ENCODE data around the gene LRP3. TPM values are rescaled to one million over a fixed set of nuclear protein-coding genes. Genes with fewer than 3 reads are reported as not detected.

The LRP3 gene
- total RNA-seq, 1 experiment from 2014 or later: 39.4 TPM

DNA sequence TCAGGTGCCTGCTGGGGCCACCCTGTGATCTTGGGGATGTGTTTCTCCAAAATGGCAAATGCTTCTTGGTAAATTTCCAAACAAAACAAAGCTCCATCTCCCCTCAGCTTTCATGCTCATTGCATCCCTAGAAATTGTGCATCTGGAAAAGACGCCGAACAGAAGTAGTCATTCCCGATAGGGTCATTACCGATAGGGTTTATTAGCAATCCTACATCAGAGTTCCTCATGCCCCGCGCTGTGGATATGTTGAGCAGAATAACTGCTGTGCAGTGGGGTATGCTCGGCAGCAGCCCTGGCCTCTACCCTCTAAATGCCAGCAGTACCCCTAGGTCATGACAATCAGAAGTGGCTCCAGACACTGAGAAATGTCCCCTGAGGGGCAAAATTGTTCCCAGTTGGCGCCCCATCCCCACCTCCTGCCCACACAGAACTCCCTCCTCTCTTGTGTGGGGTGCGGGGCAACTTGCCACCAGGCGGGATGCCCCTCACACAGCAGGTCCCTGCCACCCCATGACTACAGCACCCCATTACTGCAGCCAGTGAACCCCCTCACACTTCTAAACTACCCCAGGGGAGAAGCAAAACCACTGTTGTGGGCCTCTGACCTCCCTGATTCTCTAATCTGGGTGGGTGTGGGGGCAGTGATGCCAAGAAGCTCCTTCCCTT lies 44.5 kb downstream of the LRP3 start:
- Histone ChIP-seq H3K4me1 (ENCODE audit: insufficient read depth, low read length, poor library complexity, severe bottlenecking) (no peaks in the 10 kb centered on the region), H3K27me3 (replicated peaks; ENCODE audit: insufficient read depth, low read depth, low read length, poor library complexity) (no peaks in the 10 kb centered on the region), H3K36me3 (ENCODE audit: insufficient read depth, low read length, poor library complexity, severe bottlenecking) (no peaks in the 10 kb centered on the region), H3K4me3 (ENCODE audit: low read depth, low read length, poor library complexity, severe bottlenecking) (no peak overlapping the region), H3K27ac (ENCODE audit: low read depth, low read length, poor library complexity, severe bottlenecking) (no peak overlapping the region), H3K9me3 (ENCODE audit: low read depth, low read length, poor library complexity, severe bottlenecking) (no peaks in the 10 kb centered on the region)
- POLR2A ChIA-PET (ENCODE audit: low non-redundant PET): no interaction called here
- DNase-seq (ENCODE audit: low spot score): no peak
- CTCF ChIA-PET: no interaction called here
- TF ChIP-seq, protein P1, sequence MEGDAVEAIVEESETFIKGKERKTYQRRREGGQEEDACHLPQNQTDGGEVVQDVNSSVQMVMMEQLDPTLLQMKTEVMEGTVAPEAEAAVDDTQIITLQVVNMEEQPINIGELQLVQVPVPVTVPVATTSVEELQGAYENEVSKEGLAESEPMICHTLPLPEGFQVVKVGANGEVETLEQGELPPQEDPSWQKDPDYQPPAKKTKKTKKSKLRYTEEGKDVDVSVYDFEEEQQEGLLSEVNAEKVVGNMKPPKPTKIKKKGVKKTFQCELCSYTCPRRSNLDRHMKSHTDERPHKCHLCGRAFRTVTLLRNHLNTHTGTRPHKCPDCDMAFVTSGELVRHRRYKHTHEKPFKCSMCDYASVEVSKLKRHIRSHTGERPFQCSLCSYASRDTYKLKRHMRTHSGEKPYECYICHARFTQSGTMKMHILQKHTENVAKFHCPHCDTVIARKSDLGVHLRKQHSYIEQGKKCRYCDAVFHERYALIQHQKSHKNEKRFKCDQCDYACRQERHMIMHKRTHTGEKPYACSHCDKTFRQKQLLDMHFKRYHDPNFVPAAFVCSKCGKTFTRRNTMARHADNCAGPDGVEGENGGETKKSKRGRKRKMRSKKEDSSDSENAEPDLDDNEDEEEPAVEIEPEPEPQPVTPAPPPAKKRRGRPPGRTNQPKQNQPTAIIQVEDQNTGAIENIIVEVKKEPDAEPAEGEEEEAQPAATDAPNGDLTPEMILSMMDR (conservative IDR thresholded peaks at IDR 0.05; ENCODE audit: low read depth, low read length): no peak
- no peak for TF ChIP-seq EZH2 (IDR thresholded peaks at IDR 0.05; ENCODE audit: borderline replicate concordance, low read depth, low read length, poor library complexity, severe bottlenecking)
- no TSS peak for BruUV-seq (replicated peaks)
- intact Hi-C loops (cut with micrococcal nuclease; ENCODE audit: unreplicated experiment): no loop called here

DNA sequence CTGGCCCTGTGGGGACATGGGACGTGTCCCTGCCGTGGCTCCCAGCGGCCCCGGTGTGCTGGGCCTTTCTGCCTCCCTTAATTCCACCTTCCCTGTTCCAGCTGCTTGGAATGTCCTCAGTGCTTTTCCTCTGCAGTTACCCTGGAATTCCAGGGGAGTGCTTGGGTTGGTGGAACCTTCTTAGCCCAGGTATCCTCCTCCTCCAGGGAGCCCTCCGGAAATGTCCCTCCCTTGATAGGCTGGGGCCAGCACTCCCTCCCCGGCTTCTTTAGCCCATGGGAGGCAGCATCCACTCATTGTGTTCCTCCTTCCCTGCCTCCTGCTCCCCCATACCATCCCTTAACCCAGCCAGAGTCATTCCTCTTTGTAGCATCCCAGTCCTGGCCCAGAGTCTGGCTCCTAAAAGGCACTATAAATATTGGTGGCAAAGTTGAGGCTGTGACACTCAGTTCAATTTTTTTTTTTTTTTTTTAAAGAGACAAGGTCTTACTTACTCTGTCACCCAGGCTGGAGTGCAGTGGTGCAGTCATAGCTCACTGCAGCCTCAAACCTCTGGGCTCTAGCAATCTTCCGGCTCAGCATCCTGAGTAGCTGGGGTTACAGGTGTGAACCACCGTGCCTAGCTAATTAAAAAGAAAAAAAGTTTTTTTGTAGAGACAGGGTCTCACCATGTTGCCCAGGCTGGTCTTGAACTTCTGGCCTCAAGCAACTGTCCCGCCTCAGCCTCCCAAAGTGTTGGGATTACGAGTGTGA lies 45.3 kb downstream of the LRP3 start:
- DNase-seq (ENCODE audit: low spot score): no peak
- ChIA-PET POLR2A (ENCODE audit: low non-redundant PET) (no interaction called here), CTCF (interaction anchor here (0.6 to 0.7 kb wide), 2 partner anchors 25 to 1053 kb away, joined by 3 to 6 read pairs; no protein-coding TSS in a partner anchor)
- Histone ChIP-seq H3K36me3 (ENCODE audit: insufficient read depth, low read length, poor library complexity, severe bottlenecking) (no peaks in the 10 kb centered on the region), H3K4me3 (ENCODE audit: low read depth, low read length, poor library complexity, severe bottlenecking) (no peak overlapping the region), H3K27me3 (replicated peaks; ENCODE audit: insufficient read depth, low read depth, low read length, poor library complexity) (no peaks in the 10 kb centered on the region), H3K27ac (ENCODE audit: low read depth, low read length, poor library complexity, severe bottlenecking) (no peak overlapping the region), H3K4me1 (ENCODE audit: insufficient read depth, low read length, poor library complexity, severe bottlenecking) (no peaks in the 10 kb centered on the region), H3K9me3 (ENCODE audit: low read depth, low read length, poor library complexity, severe bottlenecking) (no peaks in the 10 kb centered on the region)
- TF ChIP-seq EZH2 (IDR thresholded peaks at IDR 0.05; ENCODE audit: borderline replicate concordance, low read depth, low read length, poor library complexity, severe bottlenecking): no peak
- TF ChIP-seq, protein P1 (conservative IDR thresholded peaks at IDR 0.05; ENCODE audit: low read depth, low read length): no peak
- intact Hi-C loops (cut with micrococcal nuclease; ENCODE audit: unreplicated experiment): no loop called here
- BruUV-seq (replicated peaks): no TSS peak

DNA sequence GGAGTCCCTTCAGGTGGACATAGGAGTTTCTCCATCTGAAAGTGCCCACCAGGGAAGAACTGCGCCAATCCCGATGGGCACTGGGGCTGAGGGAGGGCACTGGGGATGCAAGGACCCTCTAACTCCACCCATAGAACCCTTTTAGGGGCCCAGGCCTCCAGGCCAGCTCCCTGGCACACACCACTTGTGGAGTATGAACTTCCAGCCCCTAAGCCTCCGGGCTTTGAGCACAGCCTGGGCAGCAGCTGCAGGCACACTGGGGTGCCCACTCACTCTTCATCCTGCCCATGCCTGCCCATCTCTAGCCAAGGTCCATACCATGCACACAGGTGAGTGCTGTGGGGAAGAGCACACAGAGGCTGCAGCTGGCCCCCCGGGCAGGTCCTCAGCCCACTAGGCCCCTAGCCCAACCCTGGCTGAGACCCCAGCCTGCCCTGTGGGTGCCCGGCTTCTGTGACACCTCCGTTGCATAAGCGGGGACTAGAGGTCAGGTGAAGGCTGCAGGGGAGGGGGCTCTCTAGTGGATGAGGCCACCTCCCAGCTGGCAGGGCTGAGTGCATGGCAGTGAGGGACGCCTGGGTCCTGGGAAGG lies 46.1 kb downstream of the LRP3 start:
- H3K9me3 ChIP-seq (ENCODE audit: low read depth, low read length, poor library complexity, severe bottlenecking): no peaks in the 10 kb centered on the region
- no peak overlapping the region for H3K27ac ChIP-seq (ENCODE audit: low read depth, low read length, poor library complexity, severe bottlenecking)
- POLR2A ChIA-PET (ENCODE audit: low non-redundant PET): no interaction called here
- BruUV-seq (replicated peaks): no TSS peak
- H3K4me1 ChIP-seq (ENCODE audit: insufficient read depth, low read length, poor library complexity, severe bottlenecking): no peaks in the 10 kb centered on the region
- H3K27me3 ChIP-seq (replicated peaks; ENCODE audit: insufficient read depth, low read depth, low read length, poor library complexity): no peaks in the 10 kb centered on the region
- no peak for DNase-seq (ENCODE audit: low spot score)
- no peaks in the 10 kb centered on the region for H3K36me3 ChIP-seq (ENCODE audit: insufficient read depth, low read length, poor library complexity, severe bottlenecking)
- intact Hi-C loops (cut with micrococcal nuclease; ENCODE audit: unreplicated experiment): loop anchor here (5.0 kb wide), 1 partner anchor 532 kb away; no protein-coding TSS in a partner anchor
- TF ChIP-seq, protein P1 (conservative IDR thresholded peaks at IDR 0.05; ENCODE audit: low read depth, low read length): no peak
- no peak for TF ChIP-seq EZH2 (IDR thresholded peaks at IDR 0.05; ENCODE audit: borderline replicate concordance, low read depth, low read length, poor library complexity, severe bottlenecking)
- CTCF ChIA-PET: interaction anchor here (0.6 to 0.9 kb wide), 3 partner anchors 26 to 1052 kb away, joined by 3 to 8 read pairs (median 6); no protein-coding TSS in a partner anchor
- no peak overlapping the region for H3K4me3 ChIP-seq (ENCODE audit: low read depth, low read length, poor library complexity, severe bottlenecking)

All from A673 (cell line).